Neural cell (in vitro differentiated cells): ENCODE data around the gene HIPK4. TPM values are rescaled to one million over a fixed set of nuclear protein-coding genes. Genes with fewer than 3 reads are reported as not detected.

ENCODE experiments used
- H2AFZ ChIP-seq: fragments of 200-600, 300-800 bp; sonication (generic), shearing (Covaris generic); 2 replicates; pipeline ENCODE4 v1.6.0; 2014; ENCODE audit warnings: low read depth, mild to moderate bottlenecking, antibody characterized with exemption, low read length, moderate library complexity
- H3F3A ChIP-seq: fragments of 200-600 bp; shearing (Covaris generic); 2 replicates; pipeline ENCODE4 v1.6.1; 2016; ENCODE audit warnings: mild to moderate bottlenecking, moderate library complexity, mixed read lengths, antibody characterized with exemption, low read length; ENCODE audit not compliant: insufficient read depth, poor library complexity, severe bottlenecking
- H3K27ac ChIP-seq: fragments of 200-600, 300-800 bp; sonication (generic), shearing (Covaris generic); 2 replicates; pipeline ENCODE4 v1.5.1; 2014; ENCODE audit warnings: mild to moderate bottlenecking, low read length, moderate library complexity
- H3K27me3 ChIP-seq: fragments of 300-800, 200-600 bp; sonication (generic), shearing (Covaris generic); 2 replicates; pipeline ENCODE4 v1.6.0; 2014; ENCODE audit warnings: mild to moderate bottlenecking, low read depth, low read length, moderate library complexity; ENCODE audit not compliant: insufficient read depth
- H3K36me3 ChIP-seq: fragments of 300-800, 200-600 bp; sonication (generic), shearing (Covaris generic); 2 replicates; pipeline ENCODE4 v1.5.1; 2014; ENCODE audit warnings: mild to moderate bottlenecking, antibody characterized with exemption, low read length, moderate library complexity; ENCODE audit not compliant: insufficient read depth
- H3K4me2 ChIP-seq: fragments of 300-800, 200-600 bp; sonication (generic), shearing (Covaris generic); 2 replicates; pipeline ENCODE4 v1.6.0; 2014; ENCODE audit warnings: mild to moderate bottlenecking, low read length
- H3K4me3 ChIP-seq: fragments of 300-800, 200-600 bp; sonication (generic), shearing (Covaris generic); 2 replicates; pipeline ENCODE4 v1.5.1; 2014; ENCODE audit warnings: mild to moderate bottlenecking, low read length, moderate library complexity
- H3K79me2 ChIP-seq: fragments of 200-600 bp; shearing (Covaris generic); replicated peaks from 2 replicates; pipeline ENCODE4 v1.6.0; 2014; ENCODE audit warnings: mild to moderate bottlenecking, low read length, moderate library complexity; ENCODE audit not compliant: insufficient read depth
- H3K9ac ChIP-seq: fragments of 300-800, 200-600 bp; sonication (generic), shearing (Covaris generic); 2 replicates; pipeline ENCODE4 v1.6.1; 2016; ENCODE audit warnings: mild to moderate bottlenecking, low read length, mixed read lengths
- H3K9me2 ChIP-seq: fragments of 200-600 bp; shearing (Covaris generic); 2 replicates; pipeline ENCODE4 v1.6.1; 2016; ENCODE audit warnings: mild to moderate bottlenecking, low read length, mixed read lengths; ENCODE audit not compliant: insufficient read depth
- H3K9me3 ChIP-seq: fragments of 200-600, 300-800 bp; sonication (generic), shearing (Covaris generic); 2 replicates; pipeline ENCODE4 v1.6.1; 2016; ENCODE audit warnings: mild to moderate bottlenecking, mixed run types, low read length, moderate library complexity, mixed read lengths
- H4K20me1 ChIP-seq: fragments of 200-600 bp; shearing (Covaris generic); 2 replicates; pipeline ENCODE4 v1.6.1; 2016; ENCODE audit warnings: mild to moderate bottlenecking, mixed run types; ENCODE audit not compliant: insufficient read depth
- EP300 ChIP-seq: fragments of 450-650 bp; conservative IDR thresholded peaks from 2 replicates; pipeline ENCODE4 v1.6.1; 2014; ENCODE audit warnings: antibody characterized with exemption, mild to moderate bottlenecking, moderate library complexity; ENCODE audit not compliant: poor library complexity, severe bottlenecking
- EZH2 ChIP-seq: fragments of 200-600, 300-800 bp; shearing (Covaris generic), sonication (generic); IDR thresholded peaks from 2 replicates; pipeline ENCODE4 v1.6.1; 2014; ENCODE audit warnings: antibody characterized with exemption, low read length, borderline replicate concordance, mild to moderate bottlenecking; ENCODE audit not compliant: insufficient read depth, poor library complexity, severe bottlenecking
- MXI1 ChIP-seq: fragments of 450-650 bp; conservative IDR thresholded peaks from 2 replicates; pipeline ENCODE4 v1.6.1; 2014; ENCODE audit warnings: antibody characterized with exemption, mild to moderate bottlenecking; ENCODE audit not compliant: poor library complexity, severe bottlenecking
- POLR2AphosphoS5 ChIP-seq: IDR thresholded peaks from 2 replicates; pipeline ENCODE4 v1.6.1; 2012
- RAD21 ChIP-seq: fragments of 450-650 bp; conservative IDR thresholded peaks from 2 replicates; pipeline ENCODE4 v1.6.1; 2014; ENCODE audit warnings: antibody characterized with exemption, mild to moderate bottlenecking, moderate library complexity
- SMC3 ChIP-seq: fragments of 450-650 bp; conservative IDR thresholded peaks from 2 replicates; pipeline ENCODE4 v1.6.1; 2014; ENCODE audit warnings: antibody characterized with exemption, mild to moderate bottlenecking, moderate library complexity; ENCODE audit not compliant: poor library complexity
- TAF1 ChIP-seq: IDR thresholded peaks from 2 replicates; pipeline ENCODE4 v1.6.1; 2012; ENCODE audit warnings: low read depth
- polyA plus RNA-seq: library from polyadenylated mRNA; depleted of rRNA; stranded (reverse); fragments of >200 nt; gene quantifications from 2 replicates; pipeline ENCODE4 v1.2.3, GENCODE V29; 2014
- TF ChIP-seq, protein P1 (sequence below): fragments of 450-650 bp; IDR thresholded peaks from 2 replicates; pipeline ENCODE4 v1.5.1; 2014; ENCODE audit warnings: antibody characterized with exemption, mild to moderate bottlenecking, moderate library complexity; ENCODE audit not compliant: poor library complexity, severe bottlenecking
- TF ChIP-seq, protein P2 (sequence below): IDR thresholded peaks from 2 replicates; pipeline ENCODE4 v1.6.1; 2012; ENCODE audit warnings: borderline replicate concordance

HIPK4 gene
- polyA plus RNA-seq, 1 donor from 2014 or later = not detected

GRCh38 chr19:40356681-40357595, 33.0 kb downstream of the HIPK4 start:
- TF ChIP-seq EP300 (no peak), EZH2 (no peak), TAF1 (no peak), SMC3 (no peak), POLR2AphosphoS5 (no peak), MXI1 (no peak), RAD21 (no peak)
- TF ChIP-seq, protein P1, sequence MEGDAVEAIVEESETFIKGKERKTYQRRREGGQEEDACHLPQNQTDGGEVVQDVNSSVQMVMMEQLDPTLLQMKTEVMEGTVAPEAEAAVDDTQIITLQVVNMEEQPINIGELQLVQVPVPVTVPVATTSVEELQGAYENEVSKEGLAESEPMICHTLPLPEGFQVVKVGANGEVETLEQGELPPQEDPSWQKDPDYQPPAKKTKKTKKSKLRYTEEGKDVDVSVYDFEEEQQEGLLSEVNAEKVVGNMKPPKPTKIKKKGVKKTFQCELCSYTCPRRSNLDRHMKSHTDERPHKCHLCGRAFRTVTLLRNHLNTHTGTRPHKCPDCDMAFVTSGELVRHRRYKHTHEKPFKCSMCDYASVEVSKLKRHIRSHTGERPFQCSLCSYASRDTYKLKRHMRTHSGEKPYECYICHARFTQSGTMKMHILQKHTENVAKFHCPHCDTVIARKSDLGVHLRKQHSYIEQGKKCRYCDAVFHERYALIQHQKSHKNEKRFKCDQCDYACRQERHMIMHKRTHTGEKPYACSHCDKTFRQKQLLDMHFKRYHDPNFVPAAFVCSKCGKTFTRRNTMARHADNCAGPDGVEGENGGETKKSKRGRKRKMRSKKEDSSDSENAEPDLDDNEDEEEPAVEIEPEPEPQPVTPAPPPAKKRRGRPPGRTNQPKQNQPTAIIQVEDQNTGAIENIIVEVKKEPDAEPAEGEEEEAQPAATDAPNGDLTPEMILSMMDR = no peak
- TF ChIP-seq, protein P2, sequence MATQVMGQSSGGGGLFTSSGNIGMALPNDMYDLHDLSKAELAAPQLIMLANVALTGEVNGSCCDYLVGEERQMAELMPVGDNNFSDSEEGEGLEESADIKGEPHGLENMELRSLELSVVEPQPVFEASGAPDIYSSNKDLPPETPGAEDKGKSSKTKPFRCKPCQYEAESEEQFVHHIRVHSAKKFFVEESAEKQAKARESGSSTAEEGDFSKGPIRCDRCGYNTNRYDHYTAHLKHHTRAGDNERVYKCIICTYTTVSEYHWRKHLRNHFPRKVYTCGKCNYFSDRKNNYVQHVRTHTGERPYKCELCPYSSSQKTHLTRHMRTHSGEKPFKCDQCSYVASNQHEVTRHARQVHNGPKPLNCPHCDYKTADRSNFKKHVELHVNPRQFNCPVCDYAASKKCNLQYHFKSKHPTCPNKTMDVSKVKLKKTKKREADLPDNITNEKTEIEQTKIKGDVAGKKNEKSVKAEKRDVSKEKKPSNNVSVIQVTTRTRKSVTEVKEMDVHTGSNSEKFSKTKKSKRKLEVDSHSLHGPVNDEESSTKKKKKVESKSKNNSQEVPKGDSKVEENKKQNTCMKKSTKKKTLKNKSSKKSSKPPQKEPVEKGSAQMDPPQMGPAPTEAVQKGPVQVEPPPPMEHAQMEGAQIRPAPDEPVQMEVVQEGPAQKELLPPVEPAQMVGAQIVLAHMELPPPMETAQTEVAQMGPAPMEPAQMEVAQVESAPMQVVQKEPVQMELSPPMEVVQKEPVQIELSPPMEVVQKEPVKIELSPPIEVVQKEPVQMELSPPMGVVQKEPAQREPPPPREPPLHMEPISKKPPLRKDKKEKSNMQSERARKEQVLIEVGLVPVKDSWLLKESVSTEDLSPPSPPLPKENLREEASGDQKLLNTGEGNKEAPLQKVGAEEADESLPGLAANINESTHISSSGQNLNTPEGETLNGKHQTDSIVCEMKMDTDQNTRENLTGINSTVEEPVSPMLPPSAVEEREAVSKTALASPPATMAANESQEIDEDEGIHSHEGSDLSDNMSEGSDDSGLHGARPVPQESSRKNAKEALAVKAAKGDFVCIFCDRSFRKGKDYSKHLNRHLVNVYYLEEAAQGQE = no peak
- Histone ChIP-seq H3K36me3 (no peaks in the 10 kb centered on the region), H3K9me3 (no peaks in the 10 kb centered on the region), H2AFZ (no peak overlapping the region), H3F3A (no peaks in the 10 kb centered on the region), H3K4me2 (no peak overlapping the region), H3K4me3 (no peak overlapping the region), H3K79me2 (peaks cover 4% of the 10 kb centered on the region), H3K27ac (no peak overlapping the region), H4K20me1 (no peaks in the 10 kb centered on the region), H3K9me2 (no peaks in the 10 kb centered on the region), H3K27me3 (no peaks in the 10 kb centered on the region), H3K9ac (no peak overlapping the region)

GRCh38 chr19:40355975-40356680, 33.9 kb downstream of the HIPK4 start:
- Histone ChIP-seq H3K4me2 (no peak overlapping the region), H3F3A (no peaks in the 10 kb centered on the region), H3K9ac (no peak overlapping the region), H3K4me3 (no peak overlapping the region), H4K20me1 (no peaks in the 10 kb centered on the region), H3K9me2 (no peaks in the 10 kb centered on the region), H3K27me3 (no peaks in the 10 kb centered on the region), H3K36me3 (no peaks in the 10 kb centered on the region), H2AFZ (no peak overlapping the region), H3K27ac (no peak overlapping the region), H3K9me3 (no peaks in the 10 kb centered on the region), H3K79me2 (peaks cover 4% of the 10 kb centered on the region)
- TF ChIP-seq EZH2 = no peak
- no peak for TF ChIP-seq RAD21
- no peak for TF ChIP-seq MXI1
- TF ChIP-seq EP300 = no peak
- TF ChIP-seq POLR2AphosphoS5 = no peak
- TF ChIP-seq, protein P2 = no peak
- TF ChIP-seq, protein P1 = no peak
- no peak for TF ChIP-seq SMC3
